Osteoblast (primary cell): ENCODE measurements around the gene SET. TPM values are rescaled to one million over a fixed set of nuclear protein-coding genes. Genes with fewer than 3 reads are reported as not detected.

Source experiments
- DNase-seq: peaks from one replicate; pipeline ENCODE4 v3.0.0; 2011; ENCODE audit warnings: low spot score, mixed read lengths; ENCODE audit not compliant: insufficient read length; ENCODE audit errors: missing footprints
- H2AFZ ChIP-seq: 2 replicates; pipeline ENCODE4 v1.6.0; 2011; ENCODE audit warnings: mild to moderate bottlenecking, low read length
- H3K27ac ChIP-seq: 2 replicates; pipeline ENCODE4 v1.5.1; 2011; ENCODE audit warnings: mild to moderate bottlenecking, low read depth, low read length, moderate library complexity
- H3K27me3 ChIP-seq: 2 replicates; pipeline ENCODE4 v1.6.0; 2012; ENCODE audit warnings: mild to moderate bottlenecking, control low read depth, inconsistent platforms, low read length, moderate library complexity; ENCODE audit not compliant: insufficient read depth
- H3K36me3 ChIP-seq: 2 replicates; pipeline ENCODE4 v1.5.1; 2011; ENCODE audit warnings: mild to moderate bottlenecking, low read length, control low read depth, moderate library complexity; ENCODE audit not compliant: insufficient read depth
- H3K4me1 ChIP-seq: 2 replicates; pipeline ENCODE4 v1.5.1; 2011; ENCODE audit warnings: mild to moderate bottlenecking, low read length, control low read depth, moderate library complexity; ENCODE audit not compliant: insufficient read depth
- H3K4me2 ChIP-seq: 2 replicates; pipeline ENCODE4 v1.6.0; 2011; ENCODE audit warnings: mild to moderate bottlenecking, low read length; ENCODE audit not compliant: insufficient read depth
- H3K4me3 ChIP-seq: fragments of 200-600 bp; sonication (generic); 3 replicates; pipeline ENCODE4 v1.5.1; 2012; ENCODE audit warnings: mild to moderate bottlenecking, low read length, inconsistent platforms; ENCODE audit not compliant: insufficient read depth
- H3K79me2 ChIP-seq: 2 replicates; pipeline ENCODE4 v1.6.0; 2012; ENCODE audit warnings: mild to moderate bottlenecking, low read length, control low read depth, inconsistent platforms; ENCODE audit not compliant: insufficient read depth
- H3K9me3 ChIP-seq: 2 replicates; pipeline ENCODE4 v1.5.1; 2011; ENCODE audit warnings: low read depth, low read length, control low read depth
- H4K20me1 ChIP-seq: 2 replicates; pipeline ENCODE4 v1.6.0; 2012; ENCODE audit warnings: mild to moderate bottlenecking, low read length, control low read depth; ENCODE audit not compliant: insufficient read depth
- small RNA-seq: library from RNA; depleted of rRNA; stranded (forward); fragments of <200 nt; gene quantifications from one replicate; pipeline ENCODE3, GENCODE V24; 2012
- total RNA-seq: library from RNA; depleted of rRNA; stranded (reverse); fragments of >200 nt; gene quantifications from 2 replicates; pipeline ENCODE4 v1.2.3, GENCODE V29; 2012
- TF ChIP-seq, protein P1 (sequence below): IDR thresholded peaks from 2 replicates; pipeline ENCODE4 v1.5.1; 2011; ENCODE audit warnings: mild to moderate bottlenecking, low read depth, low read length, moderate library complexity; ENCODE audit errors: extremely low read depth

SET gene
- total RNA-seq, 1 donor: 397 TPM

DNA sequence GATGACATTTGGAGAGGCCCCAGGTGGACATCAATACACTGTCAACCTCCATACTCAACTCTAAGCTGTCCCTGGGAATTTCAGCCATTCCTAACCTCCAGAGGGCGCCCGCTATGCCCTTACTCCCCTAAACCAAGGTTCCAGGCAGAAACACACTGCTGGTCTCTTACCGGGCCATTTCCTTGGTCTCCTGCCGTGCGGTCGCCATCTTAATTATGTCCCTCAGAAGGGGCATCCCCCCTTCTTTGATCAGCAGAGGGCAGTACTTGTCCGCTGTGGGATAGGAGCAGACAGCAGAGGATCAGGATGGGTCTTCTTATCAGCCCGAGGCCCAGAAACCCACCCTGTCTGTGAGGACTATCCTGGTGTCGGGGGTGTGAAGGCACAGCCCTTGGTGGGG, 44.2 kb downstream of the SET start:
- Histone ChIP-seq H3K27me3 (no peaks in the 10 kb centered on the region), H4K20me1 (no peaks in the 10 kb centered on the region), H3K4me2 (peak overlapping the region; percentile 80), H3K4me1 (peaks cover 3% of the 10 kb centered on the region), H3K9me3 (no peaks in the 10 kb centered on the region), H3K36me3 (peaks cover 21% of the 10 kb centered on the region), H3K4me3 (peak overlapping the region; percentile 56), H2AFZ (peak overlapping the region; percentile 98), H3K79me2 (no peaks in the 10 kb centered on the region), H3K27ac (peak overlapping the region; percentile 41)
- TF ChIP-seq, protein P1, sequence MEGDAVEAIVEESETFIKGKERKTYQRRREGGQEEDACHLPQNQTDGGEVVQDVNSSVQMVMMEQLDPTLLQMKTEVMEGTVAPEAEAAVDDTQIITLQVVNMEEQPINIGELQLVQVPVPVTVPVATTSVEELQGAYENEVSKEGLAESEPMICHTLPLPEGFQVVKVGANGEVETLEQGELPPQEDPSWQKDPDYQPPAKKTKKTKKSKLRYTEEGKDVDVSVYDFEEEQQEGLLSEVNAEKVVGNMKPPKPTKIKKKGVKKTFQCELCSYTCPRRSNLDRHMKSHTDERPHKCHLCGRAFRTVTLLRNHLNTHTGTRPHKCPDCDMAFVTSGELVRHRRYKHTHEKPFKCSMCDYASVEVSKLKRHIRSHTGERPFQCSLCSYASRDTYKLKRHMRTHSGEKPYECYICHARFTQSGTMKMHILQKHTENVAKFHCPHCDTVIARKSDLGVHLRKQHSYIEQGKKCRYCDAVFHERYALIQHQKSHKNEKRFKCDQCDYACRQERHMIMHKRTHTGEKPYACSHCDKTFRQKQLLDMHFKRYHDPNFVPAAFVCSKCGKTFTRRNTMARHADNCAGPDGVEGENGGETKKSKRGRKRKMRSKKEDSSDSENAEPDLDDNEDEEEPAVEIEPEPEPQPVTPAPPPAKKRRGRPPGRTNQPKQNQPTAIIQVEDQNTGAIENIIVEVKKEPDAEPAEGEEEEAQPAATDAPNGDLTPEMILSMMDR: peak; percentile 86
- DNase-seq: peak; percentile 96

DNA sequence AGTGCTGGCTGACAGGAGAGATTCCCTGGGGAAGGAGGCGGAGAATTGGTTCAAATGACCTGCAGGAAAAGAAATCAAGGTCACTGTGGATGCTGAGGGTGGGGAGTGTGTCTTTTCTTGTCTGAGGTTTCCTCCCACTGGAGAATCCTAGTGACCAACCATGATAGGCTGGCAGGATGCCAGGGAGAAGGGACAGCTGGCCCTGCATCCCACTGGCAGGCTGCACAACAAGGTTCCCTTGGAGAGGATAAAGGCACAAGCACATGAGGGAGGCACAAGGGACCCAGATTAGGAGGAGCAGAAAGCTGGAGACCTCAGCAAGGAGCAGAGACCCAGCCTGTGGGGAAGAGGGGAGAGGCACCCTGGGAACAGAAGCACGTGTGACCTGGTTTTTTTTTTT, 46.4 kb downstream of the SET start:
- Histone ChIP-seq H3K4me1 (peaks cover 3% of the 10 kb centered on the region), H3K4me2 (no peak overlapping the region), H3K27me3 (no peaks in the 10 kb centered on the region), H4K20me1 (no peaks in the 10 kb centered on the region), H3K4me3 (no peak overlapping the region), H3K79me2 (no peaks in the 10 kb centered on the region), H3K27ac (no peak overlapping the region), H2AFZ (no peak overlapping the region), H3K36me3 (peaks cover 25% of the 10 kb centered on the region), H3K9me3 (no peaks in the 10 kb centered on the region)
- peak; percentile 79 for DNase-seq
- TF ChIP-seq, protein P1: no peak

DNA sequence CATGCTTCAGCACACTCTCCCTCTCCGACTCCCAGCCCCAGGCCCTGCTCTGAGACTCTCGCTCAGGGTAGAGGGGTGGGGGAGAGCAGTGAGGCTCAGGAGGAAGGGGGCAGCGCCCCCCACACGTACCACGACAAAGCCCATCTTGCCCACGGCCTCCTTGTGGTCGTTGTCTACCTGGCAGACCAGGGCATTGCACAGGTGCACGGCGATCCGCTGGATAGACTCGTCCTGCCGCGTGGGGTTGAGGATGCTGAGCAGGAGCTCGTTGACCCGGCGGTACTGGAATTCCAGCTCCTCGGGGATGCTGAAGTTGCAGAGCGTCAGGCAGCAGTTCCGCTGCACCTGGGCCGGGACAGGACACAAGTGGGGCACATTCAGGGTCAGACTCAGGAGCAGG, 53.4 kb downstream of the SET start:
- Histone ChIP-seq H3K27ac (no peak overlapping the region), H3K4me1 (no peaks in the 10 kb centered on the region), H3K36me3 (peaks cover 12% of the 10 kb centered on the region), H3K27me3 (no peaks in the 10 kb centered on the region), H3K9me3 (no peaks in the 10 kb centered on the region), H3K4me2 (no peak overlapping the region), H3K4me3 (no peak overlapping the region), H2AFZ (no peak overlapping the region), H4K20me1 (no peaks in the 10 kb centered on the region), H3K79me2 (no peaks in the 10 kb centered on the region)
- DNase-seq: no peak
- TF ChIP-seq, protein P1: no peak

DNA sequence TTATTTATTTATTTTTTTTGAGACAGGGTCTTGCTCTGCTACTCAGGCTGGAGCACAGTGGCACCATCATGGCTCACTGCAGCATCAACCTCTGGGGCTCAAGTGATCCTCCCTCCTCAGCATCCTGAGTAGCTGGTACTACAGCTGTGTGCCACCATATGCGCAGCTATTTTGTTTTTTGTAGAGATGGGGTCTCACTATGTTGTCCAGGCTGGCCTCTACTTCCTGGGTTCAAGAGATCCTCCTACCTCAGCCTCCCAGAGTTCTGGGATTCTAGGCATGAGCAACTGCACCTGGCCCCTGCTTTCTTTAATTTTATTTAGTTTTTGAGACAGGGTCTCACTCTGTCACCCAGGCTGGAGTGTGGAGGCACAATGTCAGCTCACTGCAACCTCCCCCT, 54.4 kb downstream of the SET start:
- Histone ChIP-seq H3K4me1 (no peaks in the 10 kb centered on the region), H3K4me3 (no peak overlapping the region), H3K9me3 (no peaks in the 10 kb centered on the region), H2AFZ (no peak overlapping the region), H3K36me3 (peaks cover 12% of the 10 kb centered on the region), H3K4me2 (no peak overlapping the region), H3K27me3 (no peaks in the 10 kb centered on the region), H4K20me1 (no peaks in the 10 kb centered on the region), H3K27ac (no peak overlapping the region), H3K79me2 (no peaks in the 10 kb centered on the region)
- no peak for DNase-seq
- TF ChIP-seq, protein P1: no peak

Small RNA genes within 50 kb of the gene (small RNA-seq; reads per million reads assigned to genes)
- gene RF00017 (not detected), gene RN7SL560P (not detected)

Other genes with a start within 250 kb of the SET start
- 25.9 and 26.4 TPM in 2 replicates for gene ODF2, start 233.2 kb upstream of the SET start, total RNA-seq
- 17.1 and 19.2 TPM in 2 replicates for gene GLE1, start 184.5 kb upstream of the SET start, total RNA-seq
- gene SPTAN1, start 136.6 kb upstream of the SET start, total RNA-seq: 324 and 354 TPM in 2 replicates
- gene DYNC2I2, start 32.4 kb upstream of the SET start, total RNA-seq: 51.3 and 52.1 TPM in 2 replicates
- gene PKN3, start 13.3 kb downstream of the SET start, total RNA-seq: 3.5 and 4.3 TPM in 2 replicates
- gene ZDHHC12, start 34.9 kb downstream of the SET start, total RNA-seq: 32.7 and 35.1 TPM in 2 replicates
- 26.4 and 27.1 TPM in 2 replicates for gene ZER1, start 82.7 kb downstream of the SET start, total RNA-seq
- 17.0 and 18.6 TPM in 2 replicates for gene TBC1D13, start 98.0 kb downstream of the SET start, total RNA-seq
- 17.4 and 18.0 TPM in 2 replicates for gene ENDOG, start 129.3 kb downstream of the SET start, total RNA-seq
- gene SPOUT1, start 140.6 kb downstream of the SET start, total RNA-seq: 10.1 and 10.3 TPM in 2 replicates
- gene KYAT1, start 192.7 kb downstream of the SET start, total RNA-seq: 3.3 and 4.7 TPM in 2 replicates
- gene LRRC8A, start 192.9 kb downstream of the SET start, total RNA-seq: 38.0 and 39.8 TPM in 2 replicates
- gene PHYHD1, start 231.8 kb downstream of the SET start, total RNA-seq: 7.6 and 8.0 TPM in 2 replicates